K562 (cell line): ENCODE results near the gene RBFOX2. TPM values are rescaled to one million over a fixed set of nuclear protein-coding genes. Genes with fewer than 3 reads are reported as not detected.

ENCODE experiments used
- ATAC-seq: fragments of 200-7000 bp; cut with Tn5 transposase; 3 replicates; pipeline ENCODE4 v1.9.1; 2020; ENCODE audit warnings: moderate library complexity
- BruUV-seq: library from RNA; stranded (reverse); fragments of 400-500 nt; replicated peaks from 2 replicates; lab custom pipeline; 2021; lab: Mats Ljungman, UMichigan
- CTCF ChIA-PET: fragments of 300-600 bp; formaldehyde crosslinking; extraction: SDS; loops from one replicate; lab custom pipeline; 2021; ENCODE audit warnings: low intra/inter-chr PET ratio; lab: Yijun Ruan, JAX
- POLR2A ChIA-PET: fragments of 300-600, 350-650 bp; sonication (Branson Sonifier 250); formaldehyde crosslinking; extraction: SDS; loops from one replicate; lab custom pipeline; 2021; ENCODE audit warnings: antibody characterized with exemption, inconsistent platforms; lab: Yijun Ruan, JAX
- DNase-seq, 4 experiments: peaks; one replicate each; pipeline versions ENCODE4 v3.0.0 to v3.0.0-alpha.2; 2011 to 2018; ENCODE audit warnings: low spot score in 3 of 4, mixed read lengths in 3 of 4; ENCODE audit errors: extremely low read depth in 1 of 4
- FAIRE-seq: peaks from 2 replicates; lab custom pipeline; 2011; peaks lifted over from hg19 to GRCh38; lab: Jason Lieb, UNC
- H2AFZ ChIP-seq: 2 replicates; pipeline ENCODE4 v1.6.0; 2011; ENCODE audit warnings: low read depth, low read length, control low read depth, inconsistent platforms
- H3K27ac ChIP-seq: fragments of 200-600 bp; 3 replicates; pipeline ENCODE4 v1.8.0; 2011; ENCODE audit warnings: low read depth, mild to moderate bottlenecking, control low read depth, inconsistent platforms, low read length, moderate library complexity, mixed read lengths; ENCODE audit errors: extremely low read depth
- H3K27me3 ChIP-seq, 2 experiments: fragments of 300-600 bp in 1 of 2; 2 replicates in 1 of 2; 3 replicates in 1 of 2; pipeline versions ENCODE4 v1.6.0 to v1.8.0; 2011; ENCODE audit warnings: inconsistent platforms in 2 of 2, low read length in 2 of 2, mild to moderate bottlenecking in 1 of 2, mixed read lengths in 1 of 2, moderate library complexity in 1 of 2; ENCODE audit not compliant: control insufficient read depth in 2 of 2, insufficient read depth in 2 of 2
- H3K36me3 ChIP-seq: fragments of 300-600 bp; 3 replicates; pipeline ENCODE4 v1.8.0; 2011; ENCODE audit warnings: mild to moderate bottlenecking, low read length, inconsistent platforms; ENCODE audit not compliant: control insufficient read depth, insufficient read depth
- H3K4me1 ChIP-seq, 2 experiments: fragments of 200-600 bp in 1 of 2; replicated peaks in 1 of 2; 2 replicates in 1 of 2; 3 replicates in 1 of 2; pipeline versions ENCODE4 v1.5.1 to v1.8.0; 2011; ENCODE audit warnings: inconsistent platforms in 2 of 2, low read length in 2 of 2, mild to moderate bottlenecking in 1 of 2, mixed read lengths in 1 of 2, moderate library complexity in 1 of 2; ENCODE audit not compliant: control insufficient read depth in 2 of 2, insufficient read depth in 2 of 2
- H3K4me2 ChIP-seq: 2 replicates; pipeline ENCODE4 v1.6.1; 2011; ENCODE audit warnings: low read length, control low read depth, inconsistent platforms, mixed read lengths; ENCODE audit not compliant: insufficient read depth
- H3K4me3 ChIP-seq: fragments of 200-600 bp; sonication (generic), shearing (Covaris generic); 2 replicates; pipeline ENCODE4 v1.5.1; 2016; ENCODE audit warnings: control low read depth, inconsistent platforms
- H3K79me2 ChIP-seq: fragments of 200-600 bp; 3 replicates; pipeline ENCODE4 v1.8.0; 2011; ENCODE audit warnings: low read length, inconsistent platforms; ENCODE audit not compliant: control insufficient read depth, insufficient read depth
- H3K9ac ChIP-seq, 2 experiments: 2 replicates each; pipeline versions ENCODE4 v1.6.0 to v1.6.1; 2011; ENCODE audit warnings: low read depth in 2 of 2, low read length in 2 of 2, control low read depth in 1 of 2, inconsistent platforms in 1 of 2, mild to moderate bottlenecking in 1 of 2, mixed read lengths in 1 of 2; ENCODE audit not compliant: insufficient read depth in 1 of 2
- H3K9me1 ChIP-seq: one replicate; pipeline ENCODE4 v1.6.0; 2011; ENCODE audit warnings: inconsistent platforms, mild to moderate bottlenecking, low read length, moderate library complexity; ENCODE audit not compliant: control insufficient read depth, insufficient read depth
- H3K9me3 ChIP-seq: replicated peaks from 2 replicates; pipeline ENCODE4 v1.5.1; 2011; ENCODE audit warnings: low read depth, low read length, inconsistent platforms; ENCODE audit not compliant: control insufficient read depth, insufficient read depth
- H4K20me1 ChIP-seq: replicated peaks from 2 replicates; pipeline ENCODE4 v1.6.1; 2011; ENCODE audit warnings: low read length, inconsistent platforms, mixed read lengths; ENCODE audit not compliant: control insufficient read depth, insufficient read depth
- HDAC8 ChIP-seq: fragments of 450-650 bp; IDR thresholded peaks from 2 replicates; pipeline ENCODE4 v1.6.1; 2016; ENCODE audit warnings: mild to moderate bottlenecking, missing genetic modification characterization, moderate library complexity, missing compliant biosample characterization
- RBFOX2 ChIP-seq: fragments of 200-400 bp; formaldehyde crosslinking; IDR thresholded peaks from 2 replicates; pipeline ENCODE4 v1.6.1; 2017; ENCODE audit warnings: low read depth, mild to moderate bottlenecking, low read length, moderate library complexity
- ZNF639 ChIP-seq, 2 experiments: fragments of 200-800 bp in 1 of 2; sonication (Bioruptor generic) in 1 of 2; sonication (generic) in 1 of 2; formaldehyde crosslinking in 1 of 2; IDR thresholded peaks in 1 of 2; conservative IDR thresholded peaks in 1 of 2; 2 replicates each; pipeline versions ENCODE4 v1.5.0 to v1.6.1; 2016 to 2020; ENCODE audit warnings: missing compliant biosample characterization in 1 of 2, missing genetic modification characterization in 1 of 2, missing genetic modification reagents in 1 of 2
- ZNF77 ChIP-seq: fragments of 250-450 bp; sonication (Bioruptor Pico); IDR thresholded peaks from 2 replicates; pipeline ENCODE4 v1.5.0; 2020
- ZNF780A ChIP-seq: fragments of 250-450 bp; sonication (Bioruptor Pico); IDR thresholded peaks from 2 replicates; pipeline ENCODE4 v1.5.0; 2021; ENCODE audit warnings: mild to moderate bottlenecking
- WGBS: fragments of 100-300 bp; shearing (Covaris generic); methylation state at CpG from one replicate; pipeline ENCODE4 v1.1.6; 2016; ENCODE audit warnings: low coverage, mixed read lengths; ENCODE audit not compliant: insufficient coverage; ENCODE audit errors: missing lambda C conversion rate; 5-methylcytosine and 5-hydroxymethylcytosine counted together
- in situ Hi-C: fragments of 300-500 bp; cut with MboI; formaldehyde crosslinking; loops from 4 replicates; pipeline ENCODE4 v1.15.0; 2018; ENCODE audit warnings: inconsistent platforms, mixed read lengths
- intact Hi-C: fragments of 100-400 bp; cut with micrococcal nuclease; formaldehyde crosslinking; loops from 2 replicates; pipeline ENCODE4 v1.14.2; 2022
- polyA plus RNA-seq, 8 experiments: library from polyadenylated mRNA; depleted of rRNA in 4 of 8; stranded (reverse) in 5 of 8; unstranded in 3 of 8; fragments of >200 nt; fragmentation: Nextera tagmentation in 2 of 8; fragmentation: Illumina TruSeq in 1 of 8; extraction: Ambion mirVana in 2 of 8; extraction: Trizol in 1 of 8; gene quantifications; 2 replicates each; pipeline versions ENCODE4 v1.2.1 to v1.2.3, GENCODE V29; 2011 to 2014; ENCODE audit warnings: inconsistent platforms in 1 of 8, missing spikeins in 1 of 8
- total RNA-seq, 7 experiments: library from RNA; depleted of rRNA in 6 of 7; stranded (reverse); fragments of >200 nt in 6 of 7; fragmentation: Illumina TruSeq in 2 of 7; extraction: Trizol in 2 of 7; gene quantifications; 2 replicates each; pipeline versions ENCODE4 v1.2.1 to v1.2.3, GENCODE V29; 2011 to 2021; ENCODE audit warnings: low replicate concordance in 1 of 7
- TF ChIP-seq, protein P1 (sequence below): fragments of 450-650 bp; IDR thresholded peaks from 2 replicates; pipeline ENCODE4 v1.6.1; 2016
- TF ChIP-seq, protein P2 (sequence below), 2 experiments: fragments of 450-650 bp; formaldehyde crosslinking in 1 of 2; IDR thresholded peaks; 2 replicates each; pipeline versions ENCODE4 v1.4.0 to v1.6.1; 2014 to 2020; ENCODE audit warnings: mild to moderate bottlenecking in 2 of 2, borderline replicate concordance in 1 of 2, low read depth in 1 of 2

The RBFOX2 gene
- total and polyA plus RNA-seq, 9 of the 15 experiments (the other 6 are each of a cell fraction or from before 2014, with no cell fraction given), result 5.8 to 24.8 (median 14.2) TPM

- Histone ChIP-seq H3K27me3 (no peaks in the 10 kb centered on the region; a peak in 1 of 5 replicates), H3K79me2 (no peaks in the 10 kb centered on the region), H3K27ac (no peak overlapping the region), H2AFZ (no peak overlapping the region), H3K4me1 (no peaks in the 10 kb centered on the region; a peak in 2 of 5 replicates), H3K9me3 (no peaks in the 10 kb centered on the region; the same call in 1 of the 2 replicates), H3K36me3 (no peaks in the 10 kb centered on the region), H3K9me1 (no peaks in the 10 kb centered on the region), H3K4me3 (no peak overlapping the region), H3K9ac (no peak overlapping the region), H3K4me2 (no peak overlapping the region), H4K20me1 (no peaks in the 10 kb centered on the region)
- ChIA-PET POLR2A (interaction anchor here (0.5 kb wide), 1 partner anchor 92 kb away, joined by 3 read pairs; the partner anchor contains the start of gene MB), CTCF (no interaction called here)
- TF ChIP-seq ZNF77 (no peak), HDAC8 (tag) (no peak), RBFOX2 (no peak), ZNF780A (no peak), ZNF639 (CRISPR knock-in tag; conservative IDR thresholded peaks at IDR 0.05 in 1 of 2, IDR thresholded peaks at IDR 0.05 in 1 of 2) (no peak)
- TF ChIP-seq, protein P1, sequence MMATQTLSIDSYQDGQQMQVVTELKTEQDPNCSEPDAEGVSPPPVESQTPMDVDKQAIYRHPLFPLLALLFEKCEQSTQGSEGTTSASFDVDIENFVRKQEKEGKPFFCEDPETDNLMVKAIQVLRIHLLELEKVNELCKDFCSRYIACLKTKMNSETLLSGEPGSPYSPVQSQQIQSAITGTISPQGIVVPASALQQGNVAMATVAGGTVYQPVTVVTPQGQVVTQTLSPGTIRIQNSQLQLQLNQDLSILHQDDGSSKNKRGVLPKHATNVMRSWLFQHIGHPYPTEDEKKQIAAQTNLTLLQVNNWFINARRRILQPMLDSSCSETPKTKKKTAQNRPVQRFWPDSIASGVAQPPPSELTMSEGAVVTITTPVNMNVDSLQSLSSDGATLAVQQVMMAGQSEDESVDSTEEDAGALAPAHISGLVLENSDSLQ, result 0 out of 2 replicates have a peak, but pooled peaks have one; percentile 34
- TF ChIP-seq, protein P2, sequence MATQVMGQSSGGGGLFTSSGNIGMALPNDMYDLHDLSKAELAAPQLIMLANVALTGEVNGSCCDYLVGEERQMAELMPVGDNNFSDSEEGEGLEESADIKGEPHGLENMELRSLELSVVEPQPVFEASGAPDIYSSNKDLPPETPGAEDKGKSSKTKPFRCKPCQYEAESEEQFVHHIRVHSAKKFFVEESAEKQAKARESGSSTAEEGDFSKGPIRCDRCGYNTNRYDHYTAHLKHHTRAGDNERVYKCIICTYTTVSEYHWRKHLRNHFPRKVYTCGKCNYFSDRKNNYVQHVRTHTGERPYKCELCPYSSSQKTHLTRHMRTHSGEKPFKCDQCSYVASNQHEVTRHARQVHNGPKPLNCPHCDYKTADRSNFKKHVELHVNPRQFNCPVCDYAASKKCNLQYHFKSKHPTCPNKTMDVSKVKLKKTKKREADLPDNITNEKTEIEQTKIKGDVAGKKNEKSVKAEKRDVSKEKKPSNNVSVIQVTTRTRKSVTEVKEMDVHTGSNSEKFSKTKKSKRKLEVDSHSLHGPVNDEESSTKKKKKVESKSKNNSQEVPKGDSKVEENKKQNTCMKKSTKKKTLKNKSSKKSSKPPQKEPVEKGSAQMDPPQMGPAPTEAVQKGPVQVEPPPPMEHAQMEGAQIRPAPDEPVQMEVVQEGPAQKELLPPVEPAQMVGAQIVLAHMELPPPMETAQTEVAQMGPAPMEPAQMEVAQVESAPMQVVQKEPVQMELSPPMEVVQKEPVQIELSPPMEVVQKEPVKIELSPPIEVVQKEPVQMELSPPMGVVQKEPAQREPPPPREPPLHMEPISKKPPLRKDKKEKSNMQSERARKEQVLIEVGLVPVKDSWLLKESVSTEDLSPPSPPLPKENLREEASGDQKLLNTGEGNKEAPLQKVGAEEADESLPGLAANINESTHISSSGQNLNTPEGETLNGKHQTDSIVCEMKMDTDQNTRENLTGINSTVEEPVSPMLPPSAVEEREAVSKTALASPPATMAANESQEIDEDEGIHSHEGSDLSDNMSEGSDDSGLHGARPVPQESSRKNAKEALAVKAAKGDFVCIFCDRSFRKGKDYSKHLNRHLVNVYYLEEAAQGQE (IDR thresholded peaks at IDR 0.05; ENCODE audit: borderline replicate concordance), result no peak
- TF ChIP-seq, protein P2 (CRISPR knock-in tag; IDR thresholded peaks at IDR 0.05; ENCODE audit: low read depth), result no peak
- ATAC-seq (no peak), DNase-seq (no peak), FAIRE-seq (no peak)
- BruUV-seq, result no TSS peak
- intact Hi-C loops (no loop called here), in situ Hi-C loops (no loop called here)
- WGBS, result 37% methylated on average over 7 of the region's 7 CpGs
These were observed 319.7 kb downstream of the RBFOX2 start for GRCh38 chr22:35708917-35709316.
